Superior temporal gyrus (tissue), 1 donor: Measurements from ENCODE around the gene HMOX2.

Experiments
- DNase-seq: peaks from one replicate; pipeline ENCODE4 v3.0.0-alpha.2; 2016; ENCODE audit errors: extremely low spot score

HMOX2 gene

GRCh38 chr16:4463522-4464163, 12.6 kb upstream of the HMOX2 start:
- DNase-seq: no peak

GRCh38 chr16:4465977-4466779, 10.0 kb upstream of the HMOX2 start:
- DNase-seq: no peak

- no peak for DNase-seq
Observed at GRCh38 chr16:4467916-4468315, 8.3 kb upstream of the HMOX2 start.

- no peak for DNase-seq
Observed at GRCh38 chr16:4468972-4469371, 7.2 kb upstream of the HMOX2 start.

- no peak for DNase-seq
Observed at GRCh38 chr16:4471869-4472268, 4.3 kb upstream of the HMOX2 start.

- no peak for DNase-seq
Observed at GRCh38 chr16:4472880-4473279, 3.3 kb upstream of the HMOX2 start.

GRCh38 chr16:4474192-4474961, 1.8 kb upstream of the HMOX2 start, which contains the start of gene NMRAL1:
Gene NMRAL1 (minus strand): TSS chr16:4474625. CDS start chr16:4474132, 493 bp downstream.
- DNase-seq: peak; percentile 83

- DNase-seq: no peak
Observed at GRCh38 chr16:4477966-4478365, 1.8 kb downstream of the HMOX2 start.

- no peak for DNase-seq
Observed at GRCh38 chr16:4481526-4481925, 5.3 kb downstream of the HMOX2 start.

- DNase-seq: no peak
Observed at GRCh38 chr16:4481963-4482362, 5.8 kb downstream of the HMOX2 start.

- DNase-seq: no peak
Observed at GRCh38 chr16:4486126-4486893, 10.1 kb downstream of the HMOX2 start.

- DNase-seq: no peak
Observed at GRCh38 chr16:4487955-4488498, 11.8 kb downstream of the HMOX2 start.

GRCh38 chr16:4488499-4488967, 12.3 kb downstream of the HMOX2 start:
- no peak for DNase-seq

GRCh38 chr16:4489030-4489429, 12.8 kb downstream of the HMOX2 start:
- no peak for DNase-seq

- DNase-seq: no peak
Observed at GRCh38 chr16:4491898-4492297, 15.7 kb downstream of the HMOX2 start.

GRCh38 chr16:4494746-4495490, 18.7 kb downstream of the HMOX2 start:
- DNase-seq: no peak

- DNase-seq: no peak
Observed at GRCh38 chr16:4495766-4496165, 19.6 kb downstream of the HMOX2 start.

- no peak for DNase-seq
Observed at GRCh38 chr16:4496305-4496704, 20.1 kb downstream of the HMOX2 start.

- peak; percentile 10 for DNase-seq
Observed at GRCh38 chr16:4498546-4499195, 22.5 kb downstream of the HMOX2 start.

- no peak for DNase-seq
Observed at GRCh38 chr16:4499196-4499555, 23.0 kb downstream of the HMOX2 start.
